GM18502 (cell line): ENCODE results near the gene FNDC3B.
"Not testable (repeated sequence)": the region's sequence is repeated elsewhere in the genome, so short reads cannot be mapped to it uniquely, and the experiment has no call there.

ENCODE experiments used
- ATAC-seq: cut with Tn5 transposase; IDR thresholded peaks from one replicate; pipeline ENCODE4 v1.9.1; 2021; ENCODE audit warnings: mild to moderate bottlenecking; ENCODE audit not compliant: unreplicated experiment, poor library complexity

Gene FNDC3B

GRCh38 chr3:172367205-172368105 lies 328.1 kb downstream of the FNDC3B start:
- ATAC-seq = no peak

- ATAC-seq = not testable (repeated sequence)
Observed at GRCh38 chr3:172368556-172368955, 329.2 kb downstream of the FNDC3B start.

GRCh38 chr3:172369590-172370259 lies 330.3 kb downstream of the FNDC3B start:
- no peak for ATAC-seq

- ATAC-seq = no peak
Observed at GRCh38 chr3:172370419-172370818, 331.0 kb downstream of the FNDC3B start.

- ATAC-seq = no peak
Observed at GRCh38 chr3:172371544-172371943, 332.2 kb downstream of the FNDC3B start.

GRCh38 chr3:172372895-172373294 lies 333.5 kb downstream of the FNDC3B start:
- ATAC-seq = no peak

GRCh38 chr3:172373912-172374311 lies 334.5 kb downstream of the FNDC3B start:
- no peak for ATAC-seq

- no peak for ATAC-seq
Observed at GRCh38 chr3:172375206-172375850, 335.9 kb downstream of the FNDC3B start.

- ATAC-seq = no peak
Observed at GRCh38 chr3:172376402-172376801, 337.0 kb downstream of the FNDC3B start.

- no peak for ATAC-seq
Observed at GRCh38 chr3:172376881-172377280, 337.5 kb downstream of the FNDC3B start.

GRCh38 chr3:172378439-172378838 lies 339.1 kb downstream of the FNDC3B start:
- ATAC-seq = no peak

GRCh38 chr3:172379372-172379771 lies 340.0 kb downstream of the FNDC3B start:
- no peak for ATAC-seq

- ATAC-seq = no peak
Observed at GRCh38 chr3:172380632-172381031, 341.3 kb downstream of the FNDC3B start.

GRCh38 chr3:172383306-172383796 lies 344.0 kb downstream of the FNDC3B start:
- no peak for ATAC-seq

- no peak for ATAC-seq
Observed at GRCh38 chr3:172384836-172385235, 345.5 kb downstream of the FNDC3B start.

GRCh38 chr3:172387728-172388127 lies 348.4 kb downstream of the FNDC3B start:
- no peak for ATAC-seq

GRCh38 chr3:172388412-172389078 lies 349.2 kb downstream of the FNDC3B start:
- ATAC-seq = no peak

- ATAC-seq = no peak
Observed at GRCh38 chr3:172390792-172391191, 351.4 kb downstream of the FNDC3B start.

GRCh38 chr3:172391592-172392302 lies 352.4 kb downstream of the FNDC3B start:
- no peak for ATAC-seq

- ATAC-seq = no peak
Observed at GRCh38 chr3:172394692-172395091, 355.3 kb downstream of the FNDC3B start.
